Middle frontal gyrus (tissue), 1 donor: ENCODE results near the gene MYLIP.
"Not testable (repeated sequence)": the region's sequence is repeated elsewhere in the genome, so short reads cannot be mapped to it uniquely, and the experiment has no call there.

ENCODE experiments used
- DNase-seq: peaks from one replicate; pipeline ENCODE4 v3.0.0-alpha.2; 2015; ENCODE audit warnings: low spot score; ENCODE audit errors: extremely low spot score

MYLIP gene

DNA sequence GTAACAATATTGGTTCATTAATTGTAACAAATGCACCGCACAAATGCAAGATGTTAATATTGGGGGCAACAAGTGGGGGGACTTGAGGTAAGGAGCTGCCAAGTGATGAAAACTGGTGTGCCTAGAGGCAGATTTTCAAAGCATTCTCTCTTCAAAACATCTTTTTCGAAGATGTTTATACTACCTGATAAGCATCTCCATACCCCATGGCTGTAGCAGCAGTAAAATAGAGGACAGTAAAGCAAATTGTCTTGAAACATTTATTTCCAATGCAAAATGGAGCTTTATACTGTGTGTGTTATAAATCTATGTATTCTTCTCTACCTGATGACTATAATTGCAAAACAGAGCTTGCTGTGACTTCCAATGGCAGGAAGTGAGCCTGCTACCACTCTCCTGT lies 42.5 kb downstream of the MYLIP start:
- no peak for DNase-seq

DNA sequence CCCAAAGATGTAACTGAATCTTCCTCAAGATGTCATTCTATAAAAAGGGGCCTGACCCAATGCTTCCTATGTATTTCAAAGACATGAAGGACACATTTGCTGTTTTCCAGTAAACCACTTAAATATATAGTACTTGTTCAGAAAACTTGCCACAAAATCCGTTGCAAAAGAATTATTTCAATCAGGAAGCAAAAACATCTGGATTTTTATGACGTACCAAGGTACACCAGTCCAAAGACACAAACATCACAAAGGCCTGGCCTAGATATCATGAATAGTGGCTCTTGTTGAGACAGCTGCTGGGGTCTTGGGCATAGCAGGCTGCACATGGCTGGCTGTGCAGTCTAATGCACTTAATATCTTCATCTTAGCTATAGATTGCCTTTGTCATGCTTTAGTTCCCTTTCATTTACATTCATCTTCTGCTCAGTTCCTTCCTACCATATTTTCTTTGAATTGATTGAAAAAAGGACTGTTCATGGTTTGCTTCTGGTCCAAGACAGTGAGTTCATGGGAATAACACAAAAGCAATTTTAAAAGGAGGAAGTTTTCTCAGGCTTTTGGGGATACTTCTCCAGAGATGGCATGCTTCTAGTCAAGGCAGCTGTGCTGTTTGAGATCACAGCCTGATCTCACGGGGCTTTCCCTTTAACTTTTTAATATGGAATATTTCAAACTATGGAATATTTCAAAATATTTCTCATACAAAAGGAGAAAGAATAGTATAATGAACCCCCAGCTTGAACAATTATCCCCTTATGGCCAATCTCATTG lies 44.5 kb downstream of the MYLIP start:
- no peak for DNase-seq

DNA sequence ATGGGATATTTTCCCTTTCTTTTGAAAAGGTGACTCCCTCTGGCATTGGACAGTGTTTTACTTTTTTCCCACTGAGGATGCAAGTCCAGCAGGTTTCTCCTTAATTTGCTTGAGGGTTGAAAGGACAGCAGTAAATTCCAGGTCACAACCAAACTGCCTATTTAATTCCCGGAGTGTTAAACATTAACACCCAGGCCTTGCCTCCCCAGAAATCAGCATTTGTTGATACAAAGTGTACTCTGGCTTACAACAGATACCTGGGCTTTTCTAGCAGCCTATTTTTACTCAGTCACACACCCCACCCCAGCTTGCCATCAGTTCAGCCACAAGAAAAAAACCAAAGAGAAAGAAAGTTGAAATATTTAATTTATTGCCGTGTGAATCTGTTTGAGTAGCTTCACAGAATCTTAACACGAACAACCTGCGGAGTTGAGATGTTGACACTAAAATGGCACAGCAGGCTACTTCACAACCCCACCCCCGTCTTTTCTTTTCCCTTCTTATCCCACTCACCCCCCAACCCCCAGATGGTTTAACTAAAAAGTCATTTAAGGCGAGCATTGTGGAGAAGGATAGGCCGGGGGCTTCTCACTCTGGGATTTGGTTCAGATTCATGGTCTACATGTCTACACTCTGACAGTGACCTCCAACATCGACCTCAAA lies 45.7 kb downstream of the MYLIP start:
- DNase-seq: no peak

DNA sequence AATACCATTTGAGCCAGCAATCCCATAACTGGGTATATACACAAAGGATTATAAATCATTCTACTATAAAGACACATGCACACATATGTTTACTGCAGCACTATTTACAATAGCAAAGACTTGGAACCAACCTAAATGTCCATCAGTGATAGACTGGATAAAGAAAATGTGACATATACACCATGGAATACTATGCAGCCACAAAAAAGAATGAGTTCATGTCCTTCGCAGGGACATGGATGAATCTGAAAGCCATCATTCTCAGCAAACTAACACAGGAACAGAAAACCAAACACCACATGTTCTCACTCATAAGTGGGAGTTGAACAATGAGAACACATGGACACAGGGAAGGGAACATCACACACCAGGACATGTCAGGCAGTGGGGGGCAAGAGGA lies 47.7 kb downstream of the MYLIP start:
- not testable (repeated sequence) for DNase-seq

DNA sequence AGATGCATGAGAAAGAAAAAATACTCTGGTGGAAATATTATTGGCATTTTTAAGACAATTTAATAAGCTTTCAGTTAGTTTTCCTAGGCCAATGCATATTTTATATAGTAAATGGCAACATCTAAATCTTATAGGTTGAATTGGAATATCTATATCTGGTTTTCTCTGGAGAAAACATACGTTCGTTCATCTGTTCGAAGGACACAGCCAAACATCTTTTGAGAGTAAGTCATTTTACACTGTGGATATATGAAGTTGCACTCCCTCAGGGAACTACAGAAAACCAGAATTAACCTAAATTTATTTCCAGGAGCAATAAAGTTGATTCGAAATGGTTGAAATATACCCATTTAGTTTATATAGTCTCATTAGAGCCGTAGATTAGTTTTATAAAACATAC lies 49.0 kb downstream of the MYLIP start:
- DNase-seq: no peak

GRCh38 chr6:16178351-16178750 lies 49.5 kb downstream of the MYLIP start:
- DNase-seq: no peak

DNA sequence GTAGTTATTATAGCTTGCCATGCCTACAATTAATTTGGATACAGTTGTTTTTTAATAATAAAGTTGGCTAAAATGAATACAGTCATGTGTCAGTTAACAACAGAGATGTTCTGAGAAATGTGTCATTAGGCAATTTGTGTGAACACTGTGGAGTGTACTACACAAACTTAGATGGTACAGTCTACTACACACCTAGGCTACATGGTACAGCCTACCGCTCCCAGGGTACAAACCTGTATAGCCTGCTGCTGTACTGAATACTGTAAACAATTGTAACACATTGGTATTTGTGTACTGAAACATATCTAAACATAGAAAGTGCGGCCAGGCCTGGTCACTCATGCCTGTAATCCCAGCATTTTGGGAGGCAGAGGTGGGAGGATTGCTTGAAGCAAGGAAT lies 50.2 kb downstream of the MYLIP start:
- DNase-seq: no peak

- DNase-seq: no peak
Observed at GRCh38 chr6:16179970-16180431, 51.1 kb downstream of the MYLIP start.

DNA sequence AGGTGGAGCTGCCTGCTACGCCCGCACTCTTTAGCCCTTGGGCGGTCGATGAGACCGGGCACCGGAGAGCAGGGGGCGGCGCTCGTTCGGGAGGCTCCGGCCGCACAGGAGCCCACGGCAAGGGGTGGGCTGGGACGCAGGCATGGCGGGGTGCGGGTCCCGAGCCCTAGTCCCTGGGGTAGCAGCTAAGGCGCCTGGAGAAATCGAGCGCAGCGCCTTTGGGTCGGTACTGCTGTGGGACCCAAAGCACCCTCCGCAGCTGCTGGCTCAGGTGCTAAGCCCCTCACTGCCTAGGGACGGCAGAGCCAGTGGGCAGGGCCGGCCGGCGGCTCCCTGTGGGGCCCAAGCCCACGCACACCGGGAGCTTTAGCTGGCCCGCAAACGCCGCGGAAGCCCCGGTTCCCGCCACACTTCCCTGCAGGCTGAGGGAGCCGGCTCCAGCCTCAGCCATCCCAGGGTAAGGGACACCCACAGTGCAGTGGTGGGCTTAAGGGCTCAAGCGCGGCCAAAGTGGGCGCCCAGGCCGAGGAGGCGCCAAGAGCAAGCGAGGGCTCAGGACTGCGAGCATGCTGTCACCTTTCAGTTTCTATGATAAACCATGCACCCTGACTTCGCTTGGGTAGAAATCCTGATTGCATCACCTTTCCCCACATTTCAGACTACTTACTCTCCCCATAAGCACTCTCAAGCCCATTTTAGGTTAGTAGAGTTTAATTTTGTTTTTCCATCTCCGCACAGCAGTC lies 52.0 kb downstream of the MYLIP start:
- DNase-seq: no peak

- no peak for DNase-seq
Observed at GRCh38 chr6:16181439-16182297, 52.8 kb downstream of the MYLIP start.

GRCh38 chr6:16183187-16183664 lies 54.3 kb downstream of the MYLIP start:
- no peak for DNase-seq

- DNase-seq: no peak
Observed at GRCh38 chr6:16184129-16184528, 55.2 kb downstream of the MYLIP start.

- DNase-seq: no peak
Observed at GRCh38 chr6:16184551-16184950, 55.7 kb downstream of the MYLIP start.

- no peak for DNase-seq
Observed at GRCh38 chr6:16187176-16187575, 58.3 kb downstream of the MYLIP start.

GRCh38 chr6:16190214-16190613 lies 61.3 kb downstream of the MYLIP start:
- no peak for DNase-seq

DNA sequence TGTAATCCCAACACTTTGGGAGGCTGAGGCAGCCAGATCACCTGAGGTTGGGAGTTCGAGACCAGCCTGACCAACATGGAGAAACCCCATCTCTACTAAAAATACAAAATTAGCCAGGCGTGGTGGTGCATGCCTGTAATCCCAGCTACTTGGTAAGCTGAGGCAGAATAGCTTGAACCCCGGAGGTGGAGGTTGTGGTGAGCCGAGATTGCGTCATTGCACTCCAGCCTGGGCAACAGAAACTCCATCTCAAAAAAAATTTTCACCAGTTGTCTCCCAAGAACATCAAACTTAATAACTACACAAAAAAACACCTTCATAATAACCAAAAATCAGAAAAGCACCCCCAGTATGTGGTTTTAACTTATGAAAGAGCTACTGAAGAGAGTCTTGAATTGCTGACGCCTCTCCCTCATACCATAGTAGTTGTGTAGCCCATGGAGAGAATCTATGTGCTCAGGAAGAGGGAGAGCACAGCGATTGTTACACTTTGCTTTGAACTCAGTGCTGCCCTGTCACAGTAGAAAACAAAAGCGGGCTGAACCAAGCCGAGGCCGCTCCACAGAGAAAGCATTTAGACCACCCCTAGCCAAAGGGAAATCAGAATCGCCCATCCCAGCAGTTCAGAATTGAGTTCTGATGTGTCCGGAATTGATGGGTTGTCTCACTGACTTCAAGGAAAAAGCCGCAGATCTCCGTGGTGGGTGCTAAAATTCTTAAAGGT lies 67.5 kb downstream of the MYLIP start:
- DNase-seq: no peak

DNA sequence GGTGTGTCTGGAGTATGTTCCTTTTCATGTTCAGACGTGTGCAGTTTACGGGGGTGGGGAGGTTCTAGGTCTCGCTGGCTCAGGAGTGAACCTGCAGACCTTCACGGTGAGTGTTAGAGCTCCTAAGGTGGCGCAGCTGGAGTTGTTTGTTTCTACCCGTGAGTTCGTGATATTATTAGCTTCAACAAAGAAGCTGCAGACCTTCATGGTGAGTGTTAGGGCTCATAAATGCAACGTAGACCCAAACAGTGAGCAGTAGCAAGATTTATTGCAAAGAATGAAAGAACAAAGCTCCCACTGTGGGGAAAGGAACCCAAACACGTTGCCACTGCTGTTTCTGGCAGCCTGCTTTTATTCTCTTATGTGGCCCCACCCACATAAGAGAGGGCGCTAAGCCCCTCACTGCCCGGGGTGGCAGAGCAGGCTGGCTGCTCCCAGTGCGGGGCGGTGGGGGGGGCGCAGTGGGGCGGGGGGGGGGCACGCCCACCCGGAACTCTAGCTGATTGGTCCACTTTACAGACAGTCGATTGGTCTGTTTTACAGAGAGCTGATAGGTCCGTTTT lies 68.2 kb downstream of the MYLIP start:
- no peak for DNase-seq
